Activated CD4-positive, alpha-beta T cell treated with anti-CD3 and anti-CD28 coated beads, Interleukin-2, amount 50 U/mL, for 4 hours (primary cell): ENCODE data around the gene MRPL27.
A peak's percentile ranks its signal among the peaks of the same experiment; 100 is the strongest.
"Not testable (repeated sequence)": the region's sequence is repeated elsewhere in the genome, so short reads cannot be mapped to it uniquely, and the experiment has no call there.

Source experiments
- DNase-seq, 2 experiments: peaks; one replicate each; pipeline ENCODE4 v3.0.0-alpha.2; 2020

The MRPL27 gene

GRCh38 chr17:50372758-50373556 lies at the start of gene MRPL27, which contains the start of gene EME1:
Gene MRPL27 (minus strand): TSS chr17:50373184. CDS start chr17:50373170, 14 bp downstream.
Gene EME1 (plus strand): TSS chr17:50373229. CDS start chr17:50375209, 1,980 bp downstream.
- peak; percentile 81 for DNase-seq

DNA sequence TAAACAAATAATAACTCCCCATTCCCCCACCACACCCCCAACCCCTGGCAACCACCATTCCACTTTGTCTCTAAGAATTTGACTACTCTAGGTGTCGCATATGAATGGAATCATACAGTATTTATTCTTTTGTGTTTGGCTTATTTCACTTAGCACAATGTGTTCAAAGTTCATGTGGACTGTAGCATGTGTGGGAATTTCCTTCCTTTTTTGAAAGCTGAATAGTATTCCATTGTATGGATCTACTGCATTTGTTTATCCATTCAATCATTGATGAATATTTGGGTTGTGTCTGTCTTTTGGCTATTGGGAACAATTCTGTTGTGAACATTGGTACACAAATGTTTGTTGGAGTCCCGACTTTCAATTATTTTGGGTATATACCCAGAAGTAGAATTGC lies 49.8 kb upstream of the MRPL27 start:
- DNase-seq = no peak

- DNase-seq = no peak
Observed at GRCh38 chr17:50421308-50422051, 48.5 kb upstream of the MRPL27 start.

DNA sequence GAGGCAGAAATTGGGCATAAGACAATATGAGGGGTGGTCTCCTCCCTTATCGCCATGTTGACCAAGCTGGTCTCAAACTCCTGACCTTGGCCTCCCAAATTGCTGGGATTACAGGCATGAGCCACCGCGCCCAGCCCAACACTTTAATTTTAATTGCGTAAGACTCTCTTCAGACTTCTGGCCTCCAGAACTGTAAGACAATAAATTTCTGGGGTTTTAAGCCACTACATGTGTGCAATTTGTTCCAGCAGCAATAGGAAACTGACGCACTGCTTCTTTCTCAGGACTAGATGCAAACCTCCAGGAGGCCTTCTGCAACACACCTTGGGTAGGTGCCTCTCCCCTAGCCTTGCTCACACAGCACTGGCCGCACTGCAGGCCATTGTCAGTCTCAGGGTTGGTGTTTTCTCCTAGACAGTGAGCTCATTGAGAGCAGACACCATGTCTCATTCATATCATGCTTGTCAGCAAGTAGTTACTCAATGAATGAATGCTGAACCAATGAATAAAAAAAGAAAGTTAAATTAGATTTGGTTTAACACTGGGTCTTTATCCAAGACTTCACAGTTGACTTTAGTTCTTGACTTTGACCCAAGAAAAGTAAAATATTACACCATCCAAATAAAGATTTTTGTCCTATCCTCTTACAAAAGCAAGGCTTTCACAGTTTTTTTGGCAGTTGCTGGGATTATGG lies 47.6 kb upstream of the MRPL27 start:
- no peak for DNase-seq

- DNase-seq = not testable (repeated sequence)
Observed at GRCh38 chr17:50419577-50419976, 46.6 kb upstream of the MRPL27 start.

DNA sequence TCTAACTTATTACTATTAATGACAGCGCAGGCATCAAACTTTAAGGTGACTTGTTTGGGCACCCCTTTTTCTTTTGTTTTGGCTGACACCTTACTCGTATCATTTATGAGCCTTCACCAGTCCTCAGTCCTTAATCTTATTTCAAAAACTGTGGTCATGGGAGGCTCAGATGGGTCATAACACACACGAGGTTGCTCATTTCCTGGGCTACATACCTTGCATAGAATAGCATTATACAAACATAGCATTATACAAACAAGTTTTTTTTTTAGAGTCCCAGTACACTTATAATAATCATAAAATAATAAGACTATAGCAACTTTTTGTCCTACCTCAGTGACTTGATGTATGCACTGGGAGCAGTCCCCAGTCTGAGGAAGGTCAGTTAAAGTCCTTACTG lies 41.8 kb upstream of the MRPL27 start:
- DNase-seq = no peak

GRCh38 chr17:50412188-50412732 lies 39.3 kb upstream of the MRPL27 start:
- no peak for DNase-seq

DNA sequence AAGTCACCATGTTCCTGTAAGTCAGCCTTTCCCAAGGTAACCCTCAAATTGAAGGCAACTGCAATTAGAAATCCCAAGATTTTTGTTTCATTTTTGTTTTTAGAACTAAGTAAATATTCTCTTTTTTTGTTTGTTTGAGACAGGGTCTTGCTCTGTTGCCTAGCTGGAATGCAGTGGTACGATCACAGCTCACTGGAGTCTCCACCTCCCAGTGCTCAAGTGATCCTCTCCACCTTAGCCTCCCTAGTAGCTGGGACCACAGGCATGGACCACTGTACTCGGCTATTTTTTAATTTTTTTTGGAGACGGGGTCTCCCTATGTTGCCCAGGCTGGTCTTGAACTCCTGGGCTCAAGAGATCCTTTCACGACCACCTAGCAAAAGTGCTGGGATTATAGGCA lies 34.9 kb upstream of the MRPL27 start:
- DNase-seq = no peak

GRCh38 chr17:50406578-50406977 lies 33.6 kb upstream of the MRPL27 start:
- DNase-seq = no peak

DNA sequence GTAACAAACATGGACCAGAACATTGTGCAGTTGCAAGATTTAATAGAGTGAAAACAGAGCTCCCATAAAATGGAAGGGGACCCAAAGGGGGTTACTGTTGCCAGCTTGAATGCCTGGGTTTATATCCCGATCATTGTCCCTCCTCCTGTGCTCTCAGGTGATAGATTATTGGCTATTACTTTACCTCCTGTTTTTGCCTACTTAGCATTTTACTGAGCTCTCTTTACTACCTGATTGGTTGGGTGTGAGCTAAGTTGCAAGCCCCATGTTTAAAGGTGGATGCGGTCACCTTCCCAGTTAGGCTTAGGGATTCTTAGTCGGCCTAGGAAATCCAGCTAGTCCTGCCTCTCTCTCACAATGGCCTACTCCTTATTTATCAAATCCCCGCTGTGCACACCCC lies 32.4 kb upstream of the MRPL27 start:
- DNase-seq = not testable (repeated sequence)

DNA sequence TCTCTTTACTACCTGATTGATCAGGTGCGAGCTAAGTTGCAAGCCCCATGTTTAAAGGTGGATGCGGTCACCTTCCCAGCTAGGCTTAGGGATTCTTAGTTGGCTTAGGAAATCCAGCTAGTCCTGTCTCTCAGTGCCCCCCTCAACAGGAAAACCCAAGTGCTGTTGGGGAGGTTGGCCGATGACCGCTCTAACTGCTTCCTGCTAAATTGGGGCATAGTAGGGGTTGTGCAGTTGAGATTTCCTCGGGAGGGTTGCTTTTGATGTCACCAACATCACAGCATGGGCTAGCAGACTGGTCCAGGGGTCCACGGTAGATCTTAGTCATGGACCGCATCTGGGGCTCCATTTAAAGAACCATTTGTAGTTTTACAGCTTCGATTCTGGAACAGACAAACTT lies 26.6 kb upstream of the MRPL27 start:
- DNase-seq = not testable (repeated sequence)

DNA sequence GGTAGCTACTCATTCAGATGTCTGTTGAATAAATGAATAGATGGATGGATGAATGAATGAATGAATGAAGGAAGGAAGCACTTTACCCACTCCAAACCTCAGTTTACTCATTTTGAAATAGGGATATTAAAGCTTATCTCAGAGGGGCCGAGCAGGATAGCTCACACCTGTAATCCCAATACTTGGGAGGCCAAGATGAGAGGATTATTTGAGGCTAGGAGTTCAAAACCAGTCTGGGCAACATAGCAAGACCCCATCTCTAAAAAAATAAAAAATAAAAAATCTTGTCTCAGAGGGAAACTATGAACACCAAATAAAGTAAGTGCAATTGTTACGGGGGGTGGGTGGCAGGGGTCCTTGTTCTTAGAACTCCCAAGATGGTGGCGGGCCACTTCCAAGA lies 25.7 kb upstream of the MRPL27 start:
- DNase-seq = not testable (repeated sequence)

GRCh38 chr17:50397919-50398285 lies 24.9 kb upstream of the MRPL27 start:
- DNase-seq = no peak

DNA sequence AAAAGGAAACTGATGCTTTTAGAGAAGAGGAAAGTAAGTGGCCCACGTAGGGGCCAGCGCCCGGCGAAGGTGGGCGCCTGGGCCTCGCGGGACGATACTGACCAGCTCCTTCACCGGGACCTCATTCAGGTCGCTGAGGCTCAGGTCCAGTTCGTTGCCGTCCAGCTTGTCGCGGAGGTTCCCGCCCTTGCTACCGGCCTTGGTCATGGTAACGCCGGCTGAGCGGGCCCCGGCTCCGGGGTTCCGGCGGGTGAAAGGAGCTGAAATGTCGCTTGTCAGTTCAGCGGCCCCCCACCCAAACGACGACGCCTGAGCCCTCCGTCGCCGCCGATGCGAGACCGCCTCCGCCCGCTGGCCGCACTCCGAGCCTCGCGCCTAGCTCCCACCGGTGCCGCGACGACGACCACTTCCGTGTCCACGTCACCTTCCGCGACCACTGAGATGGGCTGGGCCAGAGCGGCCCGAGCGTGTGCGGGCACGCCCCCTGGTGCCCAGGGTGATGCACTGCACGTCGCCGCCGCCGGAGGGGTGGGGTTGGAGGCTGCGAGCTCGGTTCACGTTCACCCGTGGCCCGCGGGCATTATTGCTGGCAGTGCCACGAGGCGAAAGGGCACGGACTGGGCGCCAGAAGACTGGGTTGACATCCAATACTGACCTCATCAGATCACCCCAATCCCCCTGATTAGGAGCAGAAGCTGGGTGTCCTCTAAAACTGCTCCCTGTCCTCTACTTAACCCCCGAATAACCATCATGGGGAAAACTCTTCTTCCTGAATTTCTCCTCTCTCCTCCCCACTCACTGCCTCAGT lies 24.3 kb upstream of the MRPL27 start, which contains the start of gene LRRC59:
Gene LRRC59 (minus strand): TSS at position 413 of the 808 bp plus-strand sequence. CDS start 206 bp downstream, at position 207.
- DNase-seq = peak; percentile 89 to 90

DNA sequence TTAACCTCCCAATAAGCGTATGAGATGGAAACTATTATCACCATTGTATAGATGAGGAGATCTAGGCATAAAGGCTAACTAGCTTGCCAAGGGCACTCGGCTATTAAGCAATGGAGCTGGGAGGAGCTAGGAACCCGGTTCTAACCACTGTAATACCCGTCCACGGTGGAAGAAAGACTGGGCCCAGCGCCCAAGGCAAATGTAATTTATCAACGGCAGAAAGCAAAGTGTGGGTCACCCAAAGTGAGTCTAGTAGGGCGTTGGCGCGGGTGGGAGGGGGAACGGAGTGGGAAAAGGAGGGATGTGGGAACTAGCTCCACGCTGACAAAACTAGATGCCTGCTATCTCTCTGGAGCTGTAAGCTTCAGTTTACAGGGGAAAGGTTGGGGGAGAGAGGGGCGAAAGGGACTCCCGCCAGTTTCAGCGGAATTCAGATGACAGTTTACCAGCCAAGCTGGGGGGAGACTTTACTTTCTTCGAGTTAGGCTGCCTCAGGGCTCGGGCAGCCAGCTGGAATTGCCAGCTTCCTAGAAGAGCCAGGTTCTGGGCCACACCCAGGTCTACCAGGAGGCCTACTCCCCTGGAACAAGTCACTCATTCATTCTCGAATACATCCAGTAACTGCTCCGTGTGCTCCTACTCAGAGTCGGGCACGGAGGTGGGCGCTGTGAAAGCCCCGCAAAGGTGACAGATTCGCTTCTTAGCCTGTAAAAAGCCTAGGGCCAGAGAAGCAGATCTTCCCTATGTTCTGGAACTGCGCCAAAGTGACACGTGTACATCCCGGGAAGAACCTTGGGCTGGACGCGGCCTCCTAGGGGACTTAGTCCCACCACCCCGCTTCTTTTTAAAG lies 23.5 kb upstream of the MRPL27 start:
- no peak for DNase-seq

DNA sequence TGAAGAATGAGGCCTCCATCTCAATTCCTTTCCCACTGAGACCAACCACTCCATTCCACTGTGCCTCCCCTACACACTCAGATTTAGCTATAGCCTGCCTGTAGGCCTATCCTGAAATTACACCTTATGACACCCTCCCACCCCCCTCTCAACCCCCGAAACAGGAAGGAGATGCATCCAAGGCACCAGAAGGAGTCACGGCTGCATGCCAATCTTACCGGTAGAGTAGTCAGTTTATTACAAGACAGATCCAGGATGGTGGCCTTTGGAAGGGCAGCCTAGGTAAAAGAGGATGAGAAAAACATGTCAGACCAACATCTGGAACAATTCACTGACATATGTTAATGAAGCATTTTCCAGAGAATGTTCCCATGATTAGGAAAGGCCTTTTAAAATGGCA lies 21.7 kb upstream of the MRPL27 start:
- no peak for DNase-seq

GRCh38 chr17:50393700-50394099 lies 20.7 kb upstream of the MRPL27 start:
- no peak for DNase-seq

GRCh38 chr17:50392621-50393020 lies 19.6 kb upstream of the MRPL27 start:
- DNase-seq = no peak

DNA sequence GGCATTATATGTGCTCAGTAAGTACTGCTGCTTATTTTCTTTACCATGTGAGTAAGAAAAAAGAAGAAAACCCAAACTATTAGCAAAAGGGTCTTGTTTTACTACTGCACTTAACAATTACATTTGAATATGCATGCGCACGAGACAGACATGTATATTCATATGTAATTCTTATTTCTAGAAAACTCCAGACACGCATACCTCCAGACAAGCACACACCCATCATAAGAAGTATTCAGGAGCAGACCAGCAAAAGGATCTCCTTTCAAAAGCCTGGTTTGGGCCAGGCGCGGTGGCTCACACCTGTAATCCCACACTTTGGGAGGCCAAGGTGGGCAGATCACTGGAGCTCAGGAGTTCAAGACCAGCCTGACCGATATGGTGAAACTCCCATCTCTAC lies 16.6 kb upstream of the MRPL27 start:
- DNase-seq = no peak

- no peak for DNase-seq
Observed at GRCh38 chr17:50388728-50389127, 15.7 kb upstream of the MRPL27 start.

- DNase-seq = no peak
Observed at GRCh38 chr17:50386510-50386909, 13.5 kb upstream of the MRPL27 start.
